Measurements from ENCODE around the gene RASGRP1. TPM values are rescaled to one million over a fixed set of nuclear protein-coding genes. Genes with fewer than 3 reads are reported as not detected.
"Not testable (repeated sequence)": the region's sequence is repeated elsewhere in the genome, so short reads cannot be mapped to it uniquely, and the experiment has no call there.

RASGRP1 gene
- total and polyA plus RNA-seq, 10 of the 15 experiments (the other 5 are each of a cell fraction or from before 2014, with no cell fraction given) = 5.6 to 234 (median 20.9) TPM

DNA sequence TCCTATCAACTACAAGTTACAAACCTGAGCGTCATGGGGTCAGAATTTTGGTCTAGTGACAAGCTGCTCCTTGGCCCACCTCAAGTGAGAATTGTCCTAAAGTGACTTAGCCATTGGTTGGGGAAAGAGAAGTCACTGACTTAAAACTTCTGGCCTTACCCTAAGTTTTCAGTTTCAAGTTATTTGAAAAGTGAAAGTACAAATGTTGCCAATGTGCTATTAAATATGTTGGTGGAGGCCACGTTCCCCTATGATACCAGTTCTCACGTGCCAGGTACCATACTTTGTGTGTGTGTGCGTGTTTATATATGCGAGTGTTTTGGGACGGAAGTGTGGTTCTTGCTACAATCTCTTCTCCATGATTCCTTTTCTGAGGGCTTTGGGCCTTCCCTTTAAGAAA is 22.6 kb upstream of the RASGRP1 start:
- WGBS (ENCODE audit: insufficient coverage, insufficient replicate concordance, low lambda C conversion rate, missing lambda C conversion rate) = 65% methylated on average over 6 of the region's 6 CpGs
- no peak for FAIRE-seq
- H2AFZ ChIP-seq (ENCODE audit: control insufficient read depth, low read depth, low read length) = peak overlapping the region; percentile 70

DNA sequence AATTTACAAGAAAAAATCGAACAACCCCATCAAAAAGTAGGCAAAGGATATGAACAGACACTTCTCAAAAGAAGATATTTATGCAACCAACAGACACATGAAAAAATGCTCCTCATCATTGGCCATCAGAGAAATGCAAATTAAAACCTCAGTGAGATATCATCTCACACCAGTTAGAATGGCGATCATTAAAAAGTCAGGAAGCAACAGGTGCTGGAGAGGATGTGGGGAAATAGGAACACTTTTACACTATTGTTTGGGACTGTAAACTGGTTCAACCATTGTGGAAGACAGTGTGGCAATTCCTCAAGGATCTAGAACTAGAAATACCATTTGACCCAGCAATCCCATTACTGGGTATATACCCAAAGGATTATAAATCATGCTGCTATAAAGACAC is 21.4 kb upstream of the RASGRP1 start:
- WGBS (ENCODE audit: insufficient coverage, insufficient replicate concordance, low lambda C conversion rate, missing lambda C conversion rate) = 80% methylated on average over 2 of the region's 2 CpGs
- H2AFZ ChIP-seq (ENCODE audit: control insufficient read depth, low read depth, low read length); intact Hi-C loops (cut with micrococcal nuclease; ENCODE audit: unreplicated experiment); H3K9me3 ChIP-seq (replicated peaks; ENCODE audit: control insufficient read depth, insufficient read depth, low read length); DNase-seq (ENCODE audit: low read depth, low spot score); in situ Hi-C loops (cut with MboI); RAD21 ChIA-PET (ENCODE audit: unreplicated experiment); H3K4me3 ChIP-seq; FAIRE-seq; H3K27me3 ChIP-seq (replicated peaks in 1 of 2; ENCODE audit: control insufficient read depth in 2 of 2, insufficient read depth in 2 of 2, low read length in 1 of 2); H3K36me3 ChIP-seq (ENCODE audit: control insufficient read depth in 2 of 2, insufficient read depth in 2 of 2, low read length in 1 of 2); H3K9ac ChIP-seq (ENCODE audit: control insufficient read depth, insufficient read depth, low read length); POLR2A ChIA-PET; H4K20me1 ChIP-seq (ENCODE audit: control insufficient read depth, insufficient read depth); BruUV-seq (replicated peaks); H3K4me1 ChIP-seq (ENCODE audit: control insufficient read depth, insufficient read depth, low read length); ATAC-seq; H3K4me2 ChIP-seq (ENCODE audit: control insufficient read depth, insufficient read depth); H3K79me2 ChIP-seq (ENCODE audit: control insufficient read depth, insufficient read depth, low read length); H3K27ac ChIP-seq (ENCODE audit: control insufficient read depth, insufficient read depth): not testable (repeated sequence)
- ChIA-PET SMC1A (ENCODE audit: uncharacterized antibody, unreplicated experiment) (interaction anchor here (1.8 to 4.1 kb wide), 2 partner anchors 13 to 35 kb away, joined by 6 to 36 read pairs; no protein-coding TSS in a partner anchor), CTCF (interaction anchor here (2.1 kb wide), 1 partner anchor 22 kb away, joined by 5 read pairs; the partner anchor contains the start of gene RASGRP1)

More for the DNA sequence above, 22.6 kb upstream of the RASGRP1 start:
- Histone ChIP-seq H3K36me3 (ENCODE audit: control insufficient read depth in 2 of 2, insufficient read depth in 2 of 2, low read length in 1 of 2) (no peaks in the 10 kb centered on the region), H3K79me2 (ENCODE audit: control insufficient read depth, insufficient read depth, low read length) (no peaks in the 10 kb centered on the region), H3K4me2 (ENCODE audit: control insufficient read depth, insufficient read depth) (0 out of 2 replicates have a peak overlapping the region, but pooled peaks have one; percentile 1), H3K4me3 (no peak overlapping the region), H3K4me1 (ENCODE audit: control insufficient read depth, insufficient read depth, low read length) (no peaks in the 10 kb centered on the region), H3K9ac (ENCODE audit: control insufficient read depth, insufficient read depth, low read length) (no peak overlapping the region), H3K27me3 (replicated peaks in 1 of 2; ENCODE audit: control insufficient read depth in 2 of 2, insufficient read depth in 2 of 2, low read length in 1 of 2) (no peaks in the 10 kb centered on the region), H4K20me1 (ENCODE audit: control insufficient read depth, insufficient read depth) (no peaks in the 10 kb centered on the region), H3K27ac (ENCODE audit: control insufficient read depth, insufficient read depth) (no peak overlapping the region), H3K9me3 (replicated peaks; ENCODE audit: control insufficient read depth, insufficient read depth, low read length) (no peaks in the 10 kb centered on the region)
- in situ Hi-C loops (cut with MboI) (no loop called here), intact Hi-C loops (cut with micrococcal nuclease; ENCODE audit: unreplicated experiment) (no loop called here)
- ChIA-PET POLR2A (interaction anchor here (0.6 to 2.4 kb wide), 11 partner anchors 9 to 1087 kb away, joined by 3 to 6 read pairs (median 4); partner anchors contain the start of gene RASGRP1), RAD21 (ENCODE audit: unreplicated experiment) (interaction anchor here (1.0 to 2.5 kb wide), 11 partner anchors 9 to 147 kb away, joined by 3 to 13 read pairs (median 6); partner anchors contain the start of gene RASGRP1), CTCF (interaction anchor here (0.6 to 4.3 kb wide), 8 partner anchors 9 to 64 kb away, joined by 3 to 22 read pairs (median 4); no protein-coding TSS in a partner anchor), SMC1A (ENCODE audit: uncharacterized antibody, unreplicated experiment) (interaction anchor here (0.7 to 4.1 kb wide), 17 partner anchors 9 to 147 kb away, joined by 3 to 36 read pairs (median 4); no protein-coding TSS in a partner anchor)
- no TSS peak for BruUV-seq (replicated peaks)
- peak; percentile 87 for ATAC-seq
- TF ChIP-seq BHLHE40 (IDR thresholded peaks at IDR 0.05; ENCODE audit: borderline replicate concordance in 1 of 2, low read depth in 2 of 2, low read length in 1 of 2) (peak; percentile 96), MXI1 (IDR thresholded peaks at IDR 0.05; ENCODE audit: low read depth, low read length) (0 out of 2 replicates have a peak, but pooled peaks have one; percentile 47), ATF7 (IDR thresholded peaks at IDR 0.05; ENCODE audit: low read depth) (peak; percentile 41), LARP7 (IDR thresholded peaks at IDR 0.05) (no peak), RAD51 (IDR thresholded peaks at IDR 0.05) (peak; percentile 60), TCF12 (IDR thresholded peaks at IDR 0.05; ENCODE audit: low read depth, low read length) (no peak)
- TF ChIP-seq, protein P1, sequence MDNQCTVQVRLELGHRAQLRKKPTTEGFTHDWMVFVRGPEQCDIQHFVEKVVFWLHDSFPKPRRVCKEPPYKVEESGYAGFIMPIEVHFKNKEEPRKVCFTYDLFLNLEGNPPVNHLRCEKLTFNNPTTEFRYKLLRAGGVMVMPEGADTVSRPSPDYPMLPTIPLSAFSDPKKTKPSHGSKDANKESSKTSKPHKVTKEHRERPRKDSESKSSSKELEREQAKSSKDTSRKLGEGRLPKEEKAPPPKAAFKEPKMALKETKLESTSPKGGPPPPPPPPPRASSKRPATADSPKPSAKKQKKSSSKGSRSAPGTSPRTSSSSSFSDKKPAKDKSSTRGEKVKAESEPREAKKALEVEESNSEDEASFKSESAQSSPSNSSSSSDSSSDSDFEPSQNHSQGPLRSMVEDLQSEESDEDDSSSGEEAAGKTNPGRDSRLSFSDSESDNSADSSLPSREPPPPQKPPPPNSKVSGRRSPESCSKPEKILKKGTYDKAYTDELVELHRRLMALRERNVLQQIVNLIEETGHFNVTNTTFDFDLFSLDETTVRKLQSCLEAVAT (IDR thresholded peaks at IDR 0.05) = peak; percentile 92
- TF ChIP-seq, protein P2, sequence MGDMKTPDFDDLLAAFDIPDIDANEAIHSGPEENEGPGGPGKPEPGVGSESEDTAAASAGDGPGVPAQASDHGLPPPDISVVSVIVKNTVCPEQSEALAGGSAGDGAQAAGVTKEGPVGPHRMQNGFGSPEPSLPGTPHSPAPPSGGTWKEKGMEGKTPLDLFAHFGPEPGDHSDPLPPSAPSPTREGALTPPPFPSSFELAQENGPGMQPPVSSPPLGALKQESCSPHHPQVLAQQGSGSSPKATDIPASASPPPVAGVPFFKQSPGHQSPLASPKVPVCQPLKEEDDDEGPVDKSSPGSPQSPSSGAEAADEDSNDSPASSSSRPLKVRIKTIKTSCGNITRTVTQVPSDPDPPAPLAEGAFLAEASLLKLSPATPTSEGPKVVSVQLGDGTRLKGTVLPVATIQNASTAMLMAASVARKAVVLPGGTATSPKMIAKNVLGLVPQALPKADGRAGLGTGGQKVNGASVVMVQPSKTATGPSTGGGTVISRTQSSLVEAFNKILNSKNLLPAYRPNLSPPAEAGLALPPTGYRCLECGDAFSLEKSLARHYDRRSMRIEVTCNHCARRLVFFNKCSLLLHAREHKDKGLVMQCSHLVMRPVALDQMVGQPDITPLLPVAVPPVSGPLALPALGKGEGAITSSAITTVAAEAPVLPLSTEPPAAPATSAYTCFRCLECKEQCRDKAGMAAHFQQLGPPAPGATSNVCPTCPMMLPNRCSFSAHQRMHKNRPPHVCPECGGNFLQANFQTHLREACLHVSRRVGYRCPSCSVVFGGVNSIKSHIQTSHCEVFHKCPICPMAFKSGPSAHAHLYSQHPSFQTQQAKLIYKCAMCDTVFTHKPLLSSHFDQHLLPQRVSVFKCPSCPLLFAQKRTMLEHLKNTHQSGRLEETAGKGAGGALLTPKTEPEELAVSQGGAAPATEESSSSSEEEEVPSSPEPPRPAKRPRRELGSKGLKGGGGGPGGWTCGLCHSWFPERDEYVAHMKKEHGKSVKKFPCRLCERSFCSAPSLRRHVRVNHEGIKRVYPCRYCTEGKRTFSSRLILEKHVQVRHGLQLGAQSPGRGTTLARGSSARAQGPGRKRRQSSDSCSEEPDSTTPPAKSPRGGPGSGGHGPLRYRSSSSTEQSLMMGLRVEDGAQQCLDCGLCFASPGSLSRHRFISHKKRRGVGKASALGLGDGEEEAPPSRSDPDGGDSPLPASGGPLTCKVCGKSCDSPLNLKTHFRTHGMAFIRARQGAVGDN (IDR thresholded peaks at IDR 0.05) = peak; percentile 47
- no peak for DNase-seq (ENCODE audit: low read depth, low spot score)

Measured in GM12878 (cell line).